ENCODE results near the gene ZNF30. TPM values are rescaled to one million over a fixed set of nuclear protein-coding genes. Genes with fewer than 3 reads are reported as not detected.
"Not testable (repeated sequence)": the region's sequence is repeated elsewhere in the genome, so short reads cannot be mapped to it uniquely, and the experiment has no call there.

The ZNF30 gene
- total RNA-seq, 1 donor from 2014 or later: 4.5 TPM

DNA sequence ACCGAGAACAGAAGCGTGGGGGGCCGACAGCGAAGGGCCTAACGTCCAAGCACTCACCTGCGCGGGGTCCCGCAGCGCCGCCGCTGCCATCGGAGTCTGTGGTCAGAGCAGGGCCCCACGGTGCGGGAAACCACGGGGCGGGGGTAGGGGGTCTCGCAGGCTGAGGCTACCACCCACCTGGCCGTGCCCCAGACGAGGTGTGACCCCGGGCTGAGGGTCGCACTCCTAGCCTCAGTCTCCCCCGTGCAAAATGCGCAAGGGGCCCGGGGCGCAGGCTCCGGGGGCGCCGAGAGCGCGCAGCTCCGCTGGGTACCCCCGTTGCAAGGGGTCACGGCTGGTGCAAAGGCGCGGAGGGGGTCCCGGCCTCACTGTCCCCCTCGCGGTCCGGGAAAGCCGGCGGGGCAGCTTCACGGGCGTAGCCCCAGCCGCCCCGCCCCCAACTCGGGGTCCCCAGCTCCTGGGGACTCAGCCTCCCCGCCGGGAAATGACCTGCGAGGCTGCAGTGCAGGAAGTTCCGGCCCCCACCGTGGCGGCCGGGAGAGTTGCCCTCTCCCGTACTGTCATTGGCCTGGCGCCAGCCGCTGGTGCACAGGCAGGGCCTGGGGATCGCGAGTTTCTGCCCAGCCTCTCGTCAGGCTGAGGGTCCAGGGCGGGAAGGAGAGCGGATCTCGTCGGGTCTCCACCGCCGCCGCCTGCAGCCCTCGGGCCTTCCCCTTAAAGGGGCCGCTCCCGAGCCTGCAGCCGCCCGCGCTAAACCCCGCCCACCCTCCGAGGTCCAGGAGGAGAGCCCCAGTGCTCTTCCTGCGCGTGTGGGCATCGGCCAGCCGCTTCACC lies 37.1 kb downstream of the ZNF30 start, which contains the start of gene ZNF792:
ZNF792 (minus strand) TSS at position 657 of the 834 bp plus-strand sequence; CDS start at position 90, 567 bp downstream.
- peaks cover 3% of the 10 kb centered on the region for H3K27me3 Mint-ChIP-seq (ENCODE audit: insufficient read depth)
- H3K4me3 Mint-ChIP-seq: peak within 1 kb of the TSS; percentile 91
- intact Hi-C loops (cut with micrococcal nuclease): loop anchor here (5.0 kb wide), 2 partner anchors 39 to 191 kb away; partner anchors contain the start of genes GRAMD1A and ZNF599
- peak; percentile 37 for DNase-seq (ENCODE audit: low spot score)
- H3K36me3 Mint-ChIP-seq (ENCODE audit: low read depth): peaks cover 44% of the 10 kb centered on the region
- H3K9me3 Mint-ChIP-seq: peaks cover 63% of the 10 kb centered on the region
- peak within 1 kb of the TSS; percentile 83 for H3K27ac Mint-ChIP-seq
- peaks cover 22% of the 10 kb centered on the region for H3K4me1 Mint-ChIP-seq (ENCODE audit: low read depth)

DNA sequence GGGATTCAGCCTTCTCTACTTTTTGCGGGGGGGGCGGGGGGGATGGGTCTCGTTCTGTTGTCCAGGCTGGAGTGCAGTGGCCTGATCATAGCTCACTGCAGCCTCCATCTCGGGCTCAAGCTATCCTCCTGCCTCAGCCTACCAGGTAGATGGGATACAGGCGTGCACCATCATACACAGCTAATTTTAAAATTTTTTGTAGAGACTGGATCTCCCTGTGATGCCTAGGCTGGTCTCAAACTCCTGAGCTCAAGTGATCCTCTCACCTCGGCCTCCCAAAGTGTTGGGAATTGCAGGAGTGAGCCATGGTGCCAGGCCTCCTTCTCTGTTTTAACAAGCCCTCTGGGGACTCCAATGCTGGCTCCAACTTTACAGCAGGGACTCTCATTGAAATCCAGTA lies 37.9 kb downstream of the ZNF30 start:
- Mint-ChIP-seq H3K9me3 (peaks cover 61% of the 10 kb centered on the region), H3K4me3 (peak overlapping the region; percentile 74), H3K4me1 (ENCODE audit: low read depth) (peaks cover 22% of the 10 kb centered on the region)

DNA sequence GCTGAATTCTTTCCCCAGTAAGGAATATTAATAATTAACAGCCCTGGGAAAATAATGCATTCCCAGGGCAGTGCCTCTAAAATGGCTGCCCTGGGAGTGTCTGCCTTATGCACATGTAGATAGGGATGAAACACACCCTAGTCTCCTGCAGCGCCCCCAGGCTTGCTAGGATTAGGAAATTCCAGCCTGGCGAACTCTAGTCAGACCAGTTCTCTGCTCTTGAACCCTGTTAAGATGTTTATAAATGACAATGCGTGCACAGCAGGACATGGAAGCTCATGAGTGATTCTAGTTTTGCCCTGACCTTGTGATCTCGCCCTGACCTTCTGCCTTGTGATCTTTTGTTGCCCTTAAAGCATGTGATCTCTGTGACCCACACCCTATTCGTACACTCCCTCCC lies 38.8 kb downstream of the ZNF30 start:
- Mint-ChIP-seq H3K9me3 (peaks cover 55% of the 10 kb centered on the region), H3K4me1 (ENCODE audit: low read depth) (peaks cover 22% of the 10 kb centered on the region), H3K36me3 (ENCODE audit: low read depth) (peaks cover 27% of the 10 kb centered on the region), H3K4me3 (peak overlapping the region; percentile 43)
- intact Hi-C loops (cut with micrococcal nuclease); H3K27ac Mint-ChIP-seq; H3K27me3 Mint-ChIP-seq (ENCODE audit: insufficient read depth); DNase-seq (ENCODE audit: low spot score): not testable (repeated sequence)

More for the DNA sequence above, 37.9 kb downstream of the ZNF30 start:
- H3K36me3 Mint-ChIP-seq (ENCODE audit: low read depth): peaks cover 36% of the 10 kb centered on the region
- no peak overlapping the region for H3K27ac Mint-ChIP-seq
- peaks cover 3% of the 10 kb centered on the region for H3K27me3 Mint-ChIP-seq (ENCODE audit: insufficient read depth)
- intact Hi-C loops (cut with micrococcal nuclease): loop anchor here (5.0 kb wide), 2 partner anchors 38 to 192 kb away; partner anchors contain the start of genes GRAMD1A and ZNF599
- DNase-seq (ENCODE audit: low spot score): no peak

DNA sequence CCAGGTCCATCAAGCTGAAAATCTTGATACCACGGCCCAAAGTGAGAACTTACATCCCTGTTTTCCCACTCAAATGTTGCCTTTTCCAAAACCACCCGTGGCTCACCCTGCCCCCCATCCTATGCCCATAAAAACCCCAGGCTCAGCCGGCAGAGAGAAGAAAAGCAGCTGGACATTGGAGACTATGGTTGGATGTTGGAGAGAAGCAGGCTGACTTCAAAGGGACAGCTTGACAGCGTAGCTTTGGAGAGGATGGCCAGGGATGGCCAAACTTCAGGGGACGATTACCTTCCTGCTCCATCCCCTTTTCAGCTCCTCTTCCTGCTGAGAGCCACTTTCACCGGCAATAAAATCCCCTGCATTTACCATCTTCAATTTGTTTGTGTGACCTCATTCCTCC lies 40.8 kb downstream of the ZNF30 start:
- Mint-ChIP-seq H3K9me3 (peaks cover 38% of the 10 kb centered on the region), H3K27ac (no peak overlapping the region), H3K4me3 (no peak overlapping the region), H3K27me3 (ENCODE audit: insufficient read depth) (peaks cover 1% of the 10 kb centered on the region), H3K36me3 (ENCODE audit: low read depth) (peaks cover 8% of the 10 kb centered on the region), H3K4me1 (ENCODE audit: low read depth) (peaks cover 11% of the 10 kb centered on the region)
- no peak for DNase-seq (ENCODE audit: low spot score)
- intact Hi-C loops (cut with micrococcal nuclease): no loop called here

DNA sequence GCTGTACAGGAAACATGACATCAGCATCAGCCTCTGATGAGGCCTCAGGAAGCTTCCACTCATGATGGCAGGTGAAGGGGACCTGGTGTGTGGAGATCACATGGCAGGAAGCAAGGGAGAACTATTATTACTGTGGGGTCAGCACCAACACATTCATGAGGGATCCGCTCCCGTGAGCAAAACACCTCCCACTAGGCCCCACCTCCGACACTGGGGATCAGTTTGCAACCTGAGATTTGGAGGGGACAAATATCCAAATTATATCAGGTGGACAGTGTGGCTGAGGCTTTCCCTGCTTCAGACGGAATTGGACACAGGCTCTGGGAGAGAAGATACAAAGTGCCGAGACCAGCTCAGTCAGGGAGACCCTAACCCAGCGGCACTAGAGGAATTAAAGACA lies 43.0 kb downstream of the ZNF30 start:
- Mint-ChIP-seq H3K27ac (no peak overlapping the region), H3K27me3 (ENCODE audit: insufficient read depth) (peaks cover 5% of the 10 kb centered on the region), H3K4me1 (ENCODE audit: low read depth) (peaks cover 13% of the 10 kb centered on the region), H3K9me3 (peaks cover 31% of the 10 kb centered on the region), H3K36me3 (ENCODE audit: low read depth) (no peaks in the 10 kb centered on the region), H3K4me3 (no peak overlapping the region)
- no peak for DNase-seq (ENCODE audit: low spot score)
- intact Hi-C loops (cut with micrococcal nuclease): no loop called here

DNA sequence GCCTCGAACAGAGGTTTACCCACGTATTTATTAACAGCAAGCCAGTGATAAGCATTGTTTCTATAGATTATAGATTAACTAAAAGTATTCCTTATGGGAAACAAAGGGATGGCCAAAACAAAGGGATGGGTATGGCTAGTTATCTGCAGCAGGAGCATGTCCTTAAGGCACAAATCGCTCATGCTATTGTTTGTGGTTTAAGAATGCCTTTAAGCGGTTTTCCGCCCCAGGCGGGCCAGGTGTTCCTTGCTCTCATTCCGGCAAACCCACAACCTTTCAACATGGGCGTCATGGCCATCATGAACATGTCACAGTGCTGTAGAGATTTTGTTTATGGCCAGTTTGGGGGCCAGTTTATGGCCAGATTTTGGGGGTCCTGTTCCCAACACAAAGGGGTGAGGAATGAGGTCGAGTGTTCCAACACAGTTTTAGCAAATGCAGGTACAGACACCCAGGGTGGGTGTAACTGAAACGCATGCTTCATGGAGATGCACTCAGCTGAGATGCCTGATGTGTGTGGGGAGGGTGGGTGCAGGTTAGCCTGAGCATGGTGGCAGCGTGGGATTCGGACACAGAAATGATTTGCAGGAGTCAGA lies 43.6 kb downstream of the ZNF30 start:
- DNase-seq (ENCODE audit: low spot score); intact Hi-C loops (cut with micrococcal nuclease); H3K27ac Mint-ChIP-seq: not testable (repeated sequence)

DNA sequence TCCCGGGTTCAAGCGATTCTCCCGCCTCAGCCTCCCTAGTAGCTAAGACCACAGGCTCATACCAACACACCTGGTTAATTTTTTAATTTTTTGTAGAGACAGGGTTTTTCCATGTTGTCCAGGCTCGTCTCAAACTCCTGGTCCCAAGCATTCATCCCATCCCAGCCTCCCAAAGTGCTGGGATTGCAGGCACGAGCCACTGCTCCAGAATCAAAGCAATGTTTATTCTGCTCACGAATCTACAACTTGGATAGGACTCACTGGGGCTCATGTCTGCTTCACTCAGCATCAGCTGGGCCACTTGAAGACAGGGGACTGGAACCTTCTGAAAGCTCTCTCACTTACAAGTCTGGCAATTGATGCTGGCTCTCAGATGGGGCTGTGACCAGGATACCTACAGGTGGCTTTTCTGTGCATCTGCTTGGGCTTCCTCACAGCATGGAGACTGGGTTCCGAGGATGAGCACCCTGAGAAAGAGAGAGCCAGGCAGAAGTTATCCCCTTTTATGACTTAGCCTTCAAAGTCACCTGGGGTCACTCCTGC lies 45.5 kb downstream of the ZNF30 start:
- Mint-ChIP-seq H3K27me3 (ENCODE audit: insufficient read depth) (peaks cover 5% of the 10 kb centered on the region), H3K27ac (no peak overlapping the region), H3K4me3 (no peak overlapping the region), H3K9me3 (peaks cover 26% of the 10 kb centered on the region), H3K4me1 (ENCODE audit: low read depth) (peaks cover 13% of the 10 kb centered on the region), H3K36me3 (ENCODE audit: low read depth) (no peaks in the 10 kb centered on the region)
- intact Hi-C loops (cut with micrococcal nuclease): no loop called here
- no peak for DNase-seq (ENCODE audit: low spot score)

More for the DNA sequence above, 43.6 kb downstream of the ZNF30 start:
- H3K4me1 Mint-ChIP-seq (ENCODE audit: low read depth): peaks cover 13% of the 10 kb centered on the region
- H3K9me3 Mint-ChIP-seq: peaks cover 31% of the 10 kb centered on the region
- not testable (repeated sequence) for H3K27me3 Mint-ChIP-seq (ENCODE audit: insufficient read depth); H3K36me3 Mint-ChIP-seq (ENCODE audit: low read depth); H3K4me3 Mint-ChIP-seq

DNA sequence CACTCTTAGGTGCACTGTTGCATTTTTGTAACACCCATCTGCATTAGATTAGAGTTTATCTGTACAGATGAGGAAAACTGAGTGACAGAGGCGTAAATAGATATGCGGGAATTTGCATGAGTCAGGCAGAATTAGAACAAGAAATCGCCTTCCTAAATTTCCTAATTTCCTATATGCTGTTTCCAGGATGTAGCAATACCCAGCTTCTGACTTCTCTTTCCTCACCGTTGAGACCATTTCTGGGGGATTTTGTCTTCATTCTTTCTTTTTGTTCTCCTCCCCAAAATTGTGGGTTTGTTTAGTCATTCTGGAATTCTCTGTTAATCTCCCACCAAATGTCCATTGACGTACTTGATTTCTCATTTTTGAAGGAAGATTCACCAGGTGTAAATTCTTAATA lies 47.9 kb downstream of the ZNF30 start:
- no peak for DNase-seq (ENCODE audit: low spot score)
- Mint-ChIP-seq H3K36me3 (ENCODE audit: low read depth) (no peaks in the 10 kb centered on the region), H3K4me1 (ENCODE audit: low read depth) (peaks cover 13% of the 10 kb centered on the region), H3K9me3 (peaks cover 12% of the 10 kb centered on the region), H3K27me3 (ENCODE audit: insufficient read depth) (peaks cover 4% of the 10 kb centered on the region), H3K4me3 (no peak overlapping the region), H3K27ac (no peak overlapping the region)
- intact Hi-C loops (cut with micrococcal nuclease): no loop called here

DNA sequence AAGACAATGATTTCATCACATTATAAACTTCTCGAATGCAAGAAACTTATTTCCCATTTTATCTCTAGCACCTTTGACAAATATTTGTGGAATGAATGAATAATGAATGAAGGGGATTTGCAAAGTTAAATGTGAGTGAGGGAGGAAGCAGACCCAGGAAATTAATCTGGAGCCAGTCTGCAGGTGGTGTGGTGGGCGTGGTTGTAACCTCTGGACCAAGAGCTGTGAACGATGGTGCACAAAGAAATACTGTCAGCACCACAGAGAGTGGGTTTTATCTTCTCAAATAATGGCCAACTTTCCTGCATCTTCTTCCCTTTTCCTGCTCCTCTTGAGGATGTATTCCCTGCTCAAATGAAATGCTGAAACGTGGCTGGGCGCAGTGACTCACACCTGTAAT lies 48.4 kb downstream of the ZNF30 start:
- peaks cover 13% of the 10 kb centered on the region for H3K4me1 Mint-ChIP-seq (ENCODE audit: low read depth)
- intact Hi-C loops (cut with micrococcal nuclease): no loop called here
- peaks cover 4% of the 10 kb centered on the region for H3K27me3 Mint-ChIP-seq (ENCODE audit: insufficient read depth)
- no peak overlapping the region for H3K27ac Mint-ChIP-seq
- H3K4me3 Mint-ChIP-seq: no peak overlapping the region
- H3K36me3 Mint-ChIP-seq (ENCODE audit: low read depth): no peaks in the 10 kb centered on the region
- peaks cover 10% of the 10 kb centered on the region for H3K9me3 Mint-ChIP-seq
- DNase-seq (ENCODE audit: low spot score): no peak

DNA sequence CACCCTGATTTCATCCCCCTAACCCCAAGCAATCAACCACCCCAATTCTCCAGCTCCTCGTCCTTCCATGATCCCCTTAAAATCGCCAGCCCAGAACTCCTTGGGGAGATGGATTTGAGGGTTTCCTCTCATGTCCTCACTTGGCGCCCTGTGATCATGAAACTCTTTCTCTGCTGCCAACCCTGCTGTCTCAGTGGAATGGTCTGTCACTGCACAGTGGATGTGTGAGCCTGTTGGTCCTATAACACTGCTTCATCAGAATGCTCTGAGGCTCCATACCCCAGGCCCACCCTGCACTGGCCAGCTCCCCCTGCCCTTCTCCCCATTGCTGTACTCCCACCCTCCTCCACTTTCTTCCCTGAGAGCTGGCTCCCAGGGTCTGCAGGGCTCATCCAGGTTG lies 49.9 kb downstream of the ZNF30 start:
- peaks cover 4% of the 10 kb centered on the region for H3K27me3 Mint-ChIP-seq (ENCODE audit: insufficient read depth)

DNA sequence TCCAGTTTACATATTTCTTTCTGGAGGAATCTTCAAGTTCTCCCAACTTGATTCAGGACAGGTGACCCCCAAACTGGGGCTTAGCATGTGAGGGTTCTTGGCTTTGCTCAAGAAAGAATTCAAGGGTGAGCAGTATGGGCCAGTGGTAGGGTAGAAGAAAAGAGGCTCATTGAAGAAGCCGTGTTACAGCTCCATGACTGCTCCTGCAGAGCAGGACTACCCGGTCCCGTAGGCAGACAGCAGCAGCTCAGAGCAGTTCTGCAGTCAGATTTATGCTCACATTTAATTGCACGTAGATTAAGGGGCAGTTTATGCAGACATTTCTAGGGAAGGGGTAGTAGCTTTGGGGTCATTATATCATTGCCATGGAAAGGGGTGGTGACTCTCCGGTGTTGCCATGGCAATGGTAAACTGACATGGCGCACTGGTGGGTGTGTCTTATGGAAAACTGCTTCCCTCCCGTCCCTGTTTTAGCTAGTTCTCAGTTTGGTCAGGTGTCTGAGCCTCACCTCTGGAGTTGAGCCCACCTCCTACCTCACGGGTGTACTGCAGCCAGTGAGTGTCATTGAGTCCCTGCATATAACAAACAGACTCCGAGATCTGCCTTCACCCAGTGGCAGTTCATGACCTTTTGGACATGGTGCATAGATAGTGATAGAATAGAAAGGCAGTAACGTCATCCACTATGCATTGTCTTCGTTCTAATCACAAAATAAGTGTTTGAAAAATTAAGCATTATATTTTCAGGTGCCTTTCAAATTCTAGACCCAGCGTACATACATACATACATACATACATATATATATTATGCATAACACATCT lies 53.3 kb downstream of the ZNF30 start:
- intact Hi-C loops (cut with micrococcal nuclease): no loop called here
- DNase-seq (ENCODE audit: low spot score): no peak
- Mint-ChIP-seq H3K27me3 (ENCODE audit: insufficient read depth) (peaks cover 4% of the 10 kb centered on the region), H3K9me3 (peaks cover 10% of the 10 kb centered on the region), H3K36me3 (ENCODE audit: low read depth) (no peaks in the 10 kb centered on the region), H3K4me3 (no peak overlapping the region), H3K27ac (no peak overlapping the region), H3K4me1 (ENCODE audit: low read depth) (peaks cover under 1% of the 10 kb centered on the region)

More for the DNA sequence above, 49.9 kb downstream of the ZNF30 start:
- no peak for DNase-seq (ENCODE audit: low spot score)
- no peak overlapping the region for H3K27ac Mint-ChIP-seq
- no peaks in the 10 kb centered on the region for H3K36me3 Mint-ChIP-seq (ENCODE audit: low read depth)
- H3K9me3 Mint-ChIP-seq: peaks cover 10% of the 10 kb centered on the region
- no peak overlapping the region for H3K4me3 Mint-ChIP-seq
- H3K4me1 Mint-ChIP-seq (ENCODE audit: low read depth): peaks cover 13% of the 10 kb centered on the region
- intact Hi-C loops (cut with micrococcal nuclease): no loop called here

DNA sequence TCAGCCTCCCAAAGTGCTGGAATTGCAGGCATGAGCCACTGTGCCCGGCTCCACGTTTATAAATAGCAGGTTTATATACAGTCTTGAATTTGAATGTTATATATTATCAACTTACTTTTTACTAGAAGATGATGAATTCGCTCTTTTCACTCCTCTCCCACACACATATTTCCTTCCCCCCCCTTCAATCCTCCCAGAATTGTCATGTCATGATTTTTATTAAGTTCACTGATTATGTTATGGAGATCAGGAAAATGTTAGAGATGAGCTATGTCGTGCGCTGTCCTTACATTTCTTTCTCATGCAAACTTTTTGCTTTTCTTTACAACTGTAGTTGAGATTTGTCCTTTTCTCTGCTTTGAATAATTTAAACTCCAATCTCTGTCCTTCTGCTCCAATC lies 55.6 kb downstream of the ZNF30 start:
- Mint-ChIP-seq H3K27me3 (ENCODE audit: insufficient read depth) (peaks cover 4% of the 10 kb centered on the region), H3K9me3 (peaks cover 3% of the 10 kb centered on the region), H3K4me3 (no peak overlapping the region), H3K27ac (no peak overlapping the region), H3K4me1 (ENCODE audit: low read depth) (peaks cover 11% of the 10 kb centered on the region), H3K36me3 (ENCODE audit: low read depth) (no peaks in the 10 kb centered on the region)
- no peak for DNase-seq (ENCODE audit: low spot score)
- intact Hi-C loops (cut with micrococcal nuclease): no loop called here

Measured in activated T-helper 1 cell treated with anti-CD3 and anti-CD28 coated beads, Interleukin-12 subunit alpha, Interleukin-12 subunit beta, Interleukin-2, Interleukin-4 antibody, amounts not matched to agents 30 ng/mL and 10 ng/mL and 1 ng/mL, durations not matched to agents 14 hours and 24 hours and 36 hours (primary cell).